ENCODE data around the gene FBXO46.

Gene FBXO46

GRCh38 chr19:45765702-45766295 is 35.1 kb upstream of the FBXO46 start:
- TF ChIP-seq, protein P1, sequence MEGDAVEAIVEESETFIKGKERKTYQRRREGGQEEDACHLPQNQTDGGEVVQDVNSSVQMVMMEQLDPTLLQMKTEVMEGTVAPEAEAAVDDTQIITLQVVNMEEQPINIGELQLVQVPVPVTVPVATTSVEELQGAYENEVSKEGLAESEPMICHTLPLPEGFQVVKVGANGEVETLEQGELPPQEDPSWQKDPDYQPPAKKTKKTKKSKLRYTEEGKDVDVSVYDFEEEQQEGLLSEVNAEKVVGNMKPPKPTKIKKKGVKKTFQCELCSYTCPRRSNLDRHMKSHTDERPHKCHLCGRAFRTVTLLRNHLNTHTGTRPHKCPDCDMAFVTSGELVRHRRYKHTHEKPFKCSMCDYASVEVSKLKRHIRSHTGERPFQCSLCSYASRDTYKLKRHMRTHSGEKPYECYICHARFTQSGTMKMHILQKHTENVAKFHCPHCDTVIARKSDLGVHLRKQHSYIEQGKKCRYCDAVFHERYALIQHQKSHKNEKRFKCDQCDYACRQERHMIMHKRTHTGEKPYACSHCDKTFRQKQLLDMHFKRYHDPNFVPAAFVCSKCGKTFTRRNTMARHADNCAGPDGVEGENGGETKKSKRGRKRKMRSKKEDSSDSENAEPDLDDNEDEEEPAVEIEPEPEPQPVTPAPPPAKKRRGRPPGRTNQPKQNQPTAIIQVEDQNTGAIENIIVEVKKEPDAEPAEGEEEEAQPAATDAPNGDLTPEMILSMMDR (conservative IDR thresholded peaks at IDR 0.05; ENCODE audit: low read depth, low read length): no peak
- H3K4me3 ChIP-seq (ENCODE audit: low read depth, low read length): no peak overlapping the region

GRCh38 chr19:45764945-45765701 is 34.4 kb upstream of the FBXO46 start:
- DNase-seq (ENCODE audit: low read depth): no peak
- TF ChIP-seq, protein P1 (conservative IDR thresholded peaks at IDR 0.05; ENCODE audit: low read depth, low read length): no peak
- no peak overlapping the region for H3K4me3 ChIP-seq (ENCODE audit: low read depth, low read length)

More at GRCh38 chr19:45765702-45766295, 35.1 kb upstream of the FBXO46 start:
- no peak for DNase-seq (ENCODE audit: low read depth)

GRCh38 chr19:45764475-45764874 is 33.8 kb upstream of the FBXO46 start:
- TF ChIP-seq, protein P1 (conservative IDR thresholded peaks at IDR 0.05; ENCODE audit: low read depth, low read length): peak; percentile 16
- H3K4me3 ChIP-seq (ENCODE audit: low read depth, low read length): no peak overlapping the region
- no peak for DNase-seq (ENCODE audit: low read depth)

- TF ChIP-seq, protein P1 (conservative IDR thresholded peaks at IDR 0.05; ENCODE audit: low read depth, low read length): no peak
- no peak overlapping the region for H3K4me3 ChIP-seq (ENCODE audit: low read depth, low read length)
- no peak for DNase-seq (ENCODE audit: low read depth)
Observed at GRCh38 chr19:45763691-45764294, 33.1 kb upstream of the FBXO46 start.

DNA sequence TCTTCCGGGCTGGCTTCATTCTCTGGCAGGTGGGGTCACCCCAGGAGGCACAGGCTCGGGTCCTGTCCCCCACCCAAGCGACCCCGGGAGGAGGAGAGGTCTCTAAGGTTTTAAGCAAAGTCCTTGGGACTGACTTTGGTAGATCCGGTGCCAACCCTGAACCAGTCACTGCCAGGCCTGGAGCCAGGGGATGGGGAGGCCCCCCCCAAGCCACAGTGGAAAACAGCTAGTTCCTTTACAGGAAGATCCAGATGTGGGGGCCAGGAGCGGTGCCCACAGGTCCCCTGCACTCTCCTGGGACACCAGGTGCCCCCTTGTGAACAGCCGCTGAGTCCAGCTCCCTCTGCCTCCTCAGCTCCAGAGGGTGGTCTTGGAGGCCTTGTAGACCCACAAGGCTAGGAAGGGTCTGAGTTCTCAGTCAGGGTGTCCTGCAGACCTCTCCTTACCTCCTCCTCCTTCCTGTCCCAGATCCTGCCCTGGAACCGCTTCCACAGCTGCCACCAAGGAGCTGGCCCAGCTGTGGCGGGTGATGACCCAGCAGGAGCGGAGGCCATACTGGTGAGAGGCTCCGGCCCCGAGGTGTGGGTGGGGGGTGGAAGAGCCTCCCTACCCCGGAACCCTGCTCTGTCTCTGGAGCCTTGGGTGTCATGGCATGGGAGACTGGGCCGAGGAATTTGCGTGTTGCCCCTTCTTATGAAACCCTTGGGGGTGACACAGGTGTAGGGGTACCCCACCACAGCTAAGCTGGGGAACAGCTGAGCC is 32.4 kb upstream of the FBXO46 start:
- DNase-seq (ENCODE audit: low read depth): no peak
- TF ChIP-seq, protein P1 (conservative IDR thresholded peaks at IDR 0.05; ENCODE audit: low read depth, low read length): no peak
- H3K4me3 ChIP-seq (ENCODE audit: low read depth, low read length): no peak overlapping the region

GRCh38 chr19:45761714-45762113 is 31.0 kb upstream of the FBXO46 start:
- TF ChIP-seq, protein P1 (conservative IDR thresholded peaks at IDR 0.05; ENCODE audit: low read depth, low read length): no peak
- no peak overlapping the region for H3K4me3 ChIP-seq (ENCODE audit: low read depth, low read length)

More at GRCh38 chr19:45761714-45762113, 31.0 kb upstream of the FBXO46 start:
- DNase-seq (ENCODE audit: low read depth): no peak
